Neural cell (in vitro differentiated cells): ENCODE measurements around the gene MCC. TPM values are rescaled to one million over a fixed set of nuclear protein-coding genes. Genes with fewer than 3 reads are reported as not detected.

ENCODE experiments used
- H2AFZ ChIP-seq: fragments of 200-600, 300-800 bp; sonication (generic), shearing (Covaris generic); 2 replicates; pipeline ENCODE4 v1.6.0; 2014; ENCODE audit warnings: low read depth, mild to moderate bottlenecking, antibody characterized with exemption, low read length, moderate library complexity
- H3F3A ChIP-seq: fragments of 200-600 bp; shearing (Covaris generic); 2 replicates; pipeline ENCODE4 v1.6.1; 2016; ENCODE audit warnings: mild to moderate bottlenecking, moderate library complexity, mixed read lengths, antibody characterized with exemption, low read length; ENCODE audit not compliant: insufficient read depth, poor library complexity, severe bottlenecking
- H3K27ac ChIP-seq: fragments of 200-600, 300-800 bp; sonication (generic), shearing (Covaris generic); 2 replicates; pipeline ENCODE4 v1.5.1; 2014; ENCODE audit warnings: mild to moderate bottlenecking, low read length, moderate library complexity
- H3K27me3 ChIP-seq: fragments of 300-800, 200-600 bp; sonication (generic), shearing (Covaris generic); 2 replicates; pipeline ENCODE4 v1.6.0; 2014; ENCODE audit warnings: mild to moderate bottlenecking, low read depth, low read length, moderate library complexity; ENCODE audit not compliant: insufficient read depth
- H3K36me3 ChIP-seq: fragments of 300-800, 200-600 bp; sonication (generic), shearing (Covaris generic); 2 replicates; pipeline ENCODE4 v1.5.1; 2014; ENCODE audit warnings: mild to moderate bottlenecking, antibody characterized with exemption, low read length, moderate library complexity; ENCODE audit not compliant: insufficient read depth
- H3K4me2 ChIP-seq: fragments of 300-800, 200-600 bp; sonication (generic), shearing (Covaris generic); 2 replicates; pipeline ENCODE4 v1.6.0; 2014; ENCODE audit warnings: mild to moderate bottlenecking, low read length
- H3K4me3 ChIP-seq: fragments of 300-800, 200-600 bp; sonication (generic), shearing (Covaris generic); 2 replicates; pipeline ENCODE4 v1.5.1; 2014; ENCODE audit warnings: mild to moderate bottlenecking, low read length, moderate library complexity
- H3K79me2 ChIP-seq: fragments of 200-600 bp; shearing (Covaris generic); replicated peaks from 2 replicates; pipeline ENCODE4 v1.6.0; 2014; ENCODE audit warnings: mild to moderate bottlenecking, low read length, moderate library complexity; ENCODE audit not compliant: insufficient read depth
- H3K9ac ChIP-seq: fragments of 300-800, 200-600 bp; sonication (generic), shearing (Covaris generic); 2 replicates; pipeline ENCODE4 v1.6.1; 2016; ENCODE audit warnings: mild to moderate bottlenecking, low read length, mixed read lengths
- H3K9me2 ChIP-seq: fragments of 200-600 bp; shearing (Covaris generic); 2 replicates; pipeline ENCODE4 v1.6.1; 2016; ENCODE audit warnings: mild to moderate bottlenecking, low read length, mixed read lengths; ENCODE audit not compliant: insufficient read depth
- H3K9me3 ChIP-seq: fragments of 200-600, 300-800 bp; sonication (generic), shearing (Covaris generic); 2 replicates; pipeline ENCODE4 v1.6.1; 2016; ENCODE audit warnings: mild to moderate bottlenecking, mixed run types, low read length, moderate library complexity, mixed read lengths
- H4K20me1 ChIP-seq: fragments of 200-600 bp; shearing (Covaris generic); 2 replicates; pipeline ENCODE4 v1.6.1; 2016; ENCODE audit warnings: mild to moderate bottlenecking, mixed run types; ENCODE audit not compliant: insufficient read depth
- EP300 ChIP-seq: fragments of 450-650 bp; conservative IDR thresholded peaks from 2 replicates; pipeline ENCODE4 v1.6.1; 2014; ENCODE audit warnings: antibody characterized with exemption, mild to moderate bottlenecking, moderate library complexity; ENCODE audit not compliant: poor library complexity, severe bottlenecking
- EZH2 ChIP-seq: fragments of 200-600, 300-800 bp; shearing (Covaris generic), sonication (generic); IDR thresholded peaks from 2 replicates; pipeline ENCODE4 v1.6.1; 2014; ENCODE audit warnings: antibody characterized with exemption, low read length, borderline replicate concordance, mild to moderate bottlenecking; ENCODE audit not compliant: insufficient read depth, poor library complexity, severe bottlenecking
- MXI1 ChIP-seq: fragments of 450-650 bp; conservative IDR thresholded peaks from 2 replicates; pipeline ENCODE4 v1.6.1; 2014; ENCODE audit warnings: antibody characterized with exemption, mild to moderate bottlenecking; ENCODE audit not compliant: poor library complexity, severe bottlenecking
- POLR2AphosphoS5 ChIP-seq: IDR thresholded peaks from 2 replicates; pipeline ENCODE4 v1.6.1; 2012
- RAD21 ChIP-seq: fragments of 450-650 bp; conservative IDR thresholded peaks from 2 replicates; pipeline ENCODE4 v1.6.1; 2014; ENCODE audit warnings: antibody characterized with exemption, mild to moderate bottlenecking, moderate library complexity
- SMC3 ChIP-seq: fragments of 450-650 bp; conservative IDR thresholded peaks from 2 replicates; pipeline ENCODE4 v1.6.1; 2014; ENCODE audit warnings: antibody characterized with exemption, mild to moderate bottlenecking, moderate library complexity; ENCODE audit not compliant: poor library complexity
- TAF1 ChIP-seq: IDR thresholded peaks from 2 replicates; pipeline ENCODE4 v1.6.1; 2012; ENCODE audit warnings: low read depth
- polyA plus RNA-seq: library from polyadenylated mRNA; depleted of rRNA; stranded (reverse); fragments of >200 nt; gene quantifications from 2 replicates; pipeline ENCODE4 v1.2.3, GENCODE V29; 2014
- TF ChIP-seq, protein P1 (sequence below): IDR thresholded peaks from 2 replicates; pipeline ENCODE4 v1.6.1; 2012; ENCODE audit warnings: borderline replicate concordance
- TF ChIP-seq, protein P2 (sequence below): fragments of 450-650 bp; IDR thresholded peaks from 2 replicates; pipeline ENCODE4 v1.5.1; 2014; ENCODE audit warnings: antibody characterized with exemption, mild to moderate bottlenecking, moderate library complexity; ENCODE audit not compliant: poor library complexity, severe bottlenecking

Gene MCC
- polyA plus RNA-seq, 1 donor from 2014 or later, result 2.2 TPM

DNA sequence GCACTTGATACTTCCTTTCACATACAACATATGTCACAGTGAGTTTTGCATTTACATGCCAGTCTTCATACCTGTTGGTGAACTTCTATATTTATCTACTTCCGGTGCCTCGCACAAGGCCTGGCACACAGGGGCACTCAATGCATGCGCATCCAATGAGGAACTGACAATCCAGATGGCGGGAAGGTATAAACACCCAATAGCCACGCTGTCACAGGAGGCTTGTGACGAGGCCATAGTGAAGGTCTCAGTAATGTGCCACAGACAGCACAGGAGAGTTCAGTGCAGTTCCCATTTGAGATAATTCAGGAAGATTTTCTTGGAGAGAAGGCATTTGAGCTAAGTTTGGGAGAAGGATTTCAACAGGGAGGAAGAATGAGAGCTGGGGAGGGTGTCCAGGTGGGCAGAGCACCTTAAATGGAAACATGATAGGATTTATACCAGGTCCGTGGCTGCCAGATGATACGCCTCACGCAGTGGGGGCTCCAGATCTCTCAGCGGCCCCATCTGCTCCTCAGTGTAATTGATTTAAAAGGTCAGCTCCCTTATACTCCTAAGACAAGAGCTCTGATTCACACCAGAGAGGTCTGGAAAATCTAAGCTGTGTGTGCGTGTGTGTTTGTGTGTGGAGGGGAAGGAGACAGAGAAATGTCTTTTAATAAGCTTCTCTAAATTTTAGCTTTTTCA lies 305.5 kb downstream of the MCC start:
- Histone ChIP-seq H3K27ac (no peak overlapping the region), H3K36me3 (no peaks in the 10 kb centered on the region), H3F3A (no peaks in the 10 kb centered on the region), H3K79me2 (no peaks in the 10 kb centered on the region), H3K4me3 (no peak overlapping the region), H3K9ac (no peak overlapping the region), H3K27me3 (no peaks in the 10 kb centered on the region), H3K9me3 (no peaks in the 10 kb centered on the region), H2AFZ (no peak overlapping the region), H4K20me1 (no peaks in the 10 kb centered on the region), H3K9me2 (no peaks in the 10 kb centered on the region), H3K4me2 (no peak overlapping the region)
- TF ChIP-seq SMC3 (no peak), RAD21 (no peak), EZH2 (no peak), MXI1 (no peak), TAF1 (no peak), EP300 (no peak), POLR2AphosphoS5 (no peak)
- TF ChIP-seq, protein P1, sequence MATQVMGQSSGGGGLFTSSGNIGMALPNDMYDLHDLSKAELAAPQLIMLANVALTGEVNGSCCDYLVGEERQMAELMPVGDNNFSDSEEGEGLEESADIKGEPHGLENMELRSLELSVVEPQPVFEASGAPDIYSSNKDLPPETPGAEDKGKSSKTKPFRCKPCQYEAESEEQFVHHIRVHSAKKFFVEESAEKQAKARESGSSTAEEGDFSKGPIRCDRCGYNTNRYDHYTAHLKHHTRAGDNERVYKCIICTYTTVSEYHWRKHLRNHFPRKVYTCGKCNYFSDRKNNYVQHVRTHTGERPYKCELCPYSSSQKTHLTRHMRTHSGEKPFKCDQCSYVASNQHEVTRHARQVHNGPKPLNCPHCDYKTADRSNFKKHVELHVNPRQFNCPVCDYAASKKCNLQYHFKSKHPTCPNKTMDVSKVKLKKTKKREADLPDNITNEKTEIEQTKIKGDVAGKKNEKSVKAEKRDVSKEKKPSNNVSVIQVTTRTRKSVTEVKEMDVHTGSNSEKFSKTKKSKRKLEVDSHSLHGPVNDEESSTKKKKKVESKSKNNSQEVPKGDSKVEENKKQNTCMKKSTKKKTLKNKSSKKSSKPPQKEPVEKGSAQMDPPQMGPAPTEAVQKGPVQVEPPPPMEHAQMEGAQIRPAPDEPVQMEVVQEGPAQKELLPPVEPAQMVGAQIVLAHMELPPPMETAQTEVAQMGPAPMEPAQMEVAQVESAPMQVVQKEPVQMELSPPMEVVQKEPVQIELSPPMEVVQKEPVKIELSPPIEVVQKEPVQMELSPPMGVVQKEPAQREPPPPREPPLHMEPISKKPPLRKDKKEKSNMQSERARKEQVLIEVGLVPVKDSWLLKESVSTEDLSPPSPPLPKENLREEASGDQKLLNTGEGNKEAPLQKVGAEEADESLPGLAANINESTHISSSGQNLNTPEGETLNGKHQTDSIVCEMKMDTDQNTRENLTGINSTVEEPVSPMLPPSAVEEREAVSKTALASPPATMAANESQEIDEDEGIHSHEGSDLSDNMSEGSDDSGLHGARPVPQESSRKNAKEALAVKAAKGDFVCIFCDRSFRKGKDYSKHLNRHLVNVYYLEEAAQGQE, result no peak
- TF ChIP-seq, protein P2, sequence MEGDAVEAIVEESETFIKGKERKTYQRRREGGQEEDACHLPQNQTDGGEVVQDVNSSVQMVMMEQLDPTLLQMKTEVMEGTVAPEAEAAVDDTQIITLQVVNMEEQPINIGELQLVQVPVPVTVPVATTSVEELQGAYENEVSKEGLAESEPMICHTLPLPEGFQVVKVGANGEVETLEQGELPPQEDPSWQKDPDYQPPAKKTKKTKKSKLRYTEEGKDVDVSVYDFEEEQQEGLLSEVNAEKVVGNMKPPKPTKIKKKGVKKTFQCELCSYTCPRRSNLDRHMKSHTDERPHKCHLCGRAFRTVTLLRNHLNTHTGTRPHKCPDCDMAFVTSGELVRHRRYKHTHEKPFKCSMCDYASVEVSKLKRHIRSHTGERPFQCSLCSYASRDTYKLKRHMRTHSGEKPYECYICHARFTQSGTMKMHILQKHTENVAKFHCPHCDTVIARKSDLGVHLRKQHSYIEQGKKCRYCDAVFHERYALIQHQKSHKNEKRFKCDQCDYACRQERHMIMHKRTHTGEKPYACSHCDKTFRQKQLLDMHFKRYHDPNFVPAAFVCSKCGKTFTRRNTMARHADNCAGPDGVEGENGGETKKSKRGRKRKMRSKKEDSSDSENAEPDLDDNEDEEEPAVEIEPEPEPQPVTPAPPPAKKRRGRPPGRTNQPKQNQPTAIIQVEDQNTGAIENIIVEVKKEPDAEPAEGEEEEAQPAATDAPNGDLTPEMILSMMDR, result no peak

DNA sequence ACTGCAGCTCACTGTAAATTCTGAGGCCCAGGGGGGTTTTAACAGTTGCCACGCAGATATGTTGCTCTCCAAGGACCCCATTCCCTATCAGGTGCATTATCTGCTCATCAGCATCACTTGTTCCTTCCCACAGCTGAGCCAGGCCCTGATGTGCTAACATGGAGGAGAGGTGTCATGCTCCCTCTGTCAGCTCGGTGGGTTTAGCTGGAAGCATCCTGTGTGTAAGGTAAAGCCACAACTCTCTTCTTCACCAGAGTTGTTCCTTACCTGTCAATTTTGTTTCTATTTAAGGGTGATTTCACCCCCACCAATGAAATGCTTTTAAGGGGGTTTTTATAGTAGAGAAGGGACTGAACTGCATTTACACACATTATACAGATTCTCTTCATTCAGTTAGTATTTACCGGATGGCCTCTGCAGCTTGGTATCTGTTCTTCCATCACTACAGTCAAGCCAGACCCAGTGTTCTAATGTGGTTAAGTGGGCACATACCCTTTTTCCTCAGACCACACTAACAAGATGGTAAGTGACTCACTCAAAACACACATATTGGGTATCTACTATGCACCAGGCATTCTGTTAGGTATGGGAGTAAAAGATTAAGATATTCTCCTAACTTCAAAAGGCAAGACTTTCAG lies 306.3 kb downstream of the MCC start:
- no peak overlapping the region for H3K4me2 ChIP-seq
- H3K9ac ChIP-seq, result no peak overlapping the region
- TF ChIP-seq EZH2, result no peak
- no peaks in the 10 kb centered on the region for H3F3A ChIP-seq
- H3K9me2 ChIP-seq, result no peaks in the 10 kb centered on the region
- no peaks in the 10 kb centered on the region for H3K79me2 ChIP-seq
- no peaks in the 10 kb centered on the region for H3K9me3 ChIP-seq
- H3K27ac ChIP-seq, result no peak overlapping the region
- no peak overlapping the region for H3K4me3 ChIP-seq
- no peaks in the 10 kb centered on the region for H3K27me3 ChIP-seq
- no peak overlapping the region for H2AFZ ChIP-seq
- no peaks in the 10 kb centered on the region for H4K20me1 ChIP-seq
- no peaks in the 10 kb centered on the region for H3K36me3 ChIP-seq
